ENCODE measurements around the gene TBC1D22A.
A peak's percentile ranks its signal among the peaks of the same experiment; 100 is the strongest.
"Not testable (repeated sequence)": the region's sequence is repeated elsewhere in the genome, so short reads cannot be mapped to it uniquely, and the experiment has no call there.

The TBC1D22A gene, protein sequence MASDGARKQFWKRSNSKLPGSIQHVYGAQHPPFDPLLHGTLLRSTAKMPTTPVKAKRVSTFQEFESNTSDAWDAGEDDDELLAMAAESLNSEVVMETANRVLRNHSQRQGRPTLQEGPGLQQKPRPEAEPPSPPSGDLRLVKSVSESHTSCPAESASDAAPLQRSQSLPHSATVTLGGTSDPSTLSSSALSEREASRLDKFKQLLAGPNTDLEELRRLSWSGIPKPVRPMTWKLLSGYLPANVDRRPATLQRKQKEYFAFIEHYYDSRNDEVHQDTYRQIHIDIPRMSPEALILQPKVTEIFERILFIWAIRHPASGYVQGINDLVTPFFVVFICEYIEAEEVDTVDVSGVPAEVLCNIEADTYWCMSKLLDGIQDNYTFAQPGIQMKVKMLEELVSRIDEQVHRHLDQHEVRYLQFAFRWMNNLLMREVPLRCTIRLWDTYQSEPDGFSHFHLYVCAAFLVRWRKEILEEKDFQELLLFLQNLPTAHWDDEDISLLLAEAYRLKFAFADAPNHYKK

GRCh38 chr22:46762238-46763050 lies at the start of gene TBC1D22A:
Gene TBC1D22A, plus strand, starts transcription at chr22:46762650. Its CDS starts 137 bp downstream, at chr22:46762787.
- peak; percentile 80 to 96 for DNase-seq

GRCh38 chr22:46714550-46714949 lies 47.9 kb upstream of the TBC1D22A start:
- no peak for DNase-seq

- no peak for DNase-seq
Measured at GRCh38 chr22:46719921-46720320, 42.5 kb upstream of the TBC1D22A start.

DNA sequence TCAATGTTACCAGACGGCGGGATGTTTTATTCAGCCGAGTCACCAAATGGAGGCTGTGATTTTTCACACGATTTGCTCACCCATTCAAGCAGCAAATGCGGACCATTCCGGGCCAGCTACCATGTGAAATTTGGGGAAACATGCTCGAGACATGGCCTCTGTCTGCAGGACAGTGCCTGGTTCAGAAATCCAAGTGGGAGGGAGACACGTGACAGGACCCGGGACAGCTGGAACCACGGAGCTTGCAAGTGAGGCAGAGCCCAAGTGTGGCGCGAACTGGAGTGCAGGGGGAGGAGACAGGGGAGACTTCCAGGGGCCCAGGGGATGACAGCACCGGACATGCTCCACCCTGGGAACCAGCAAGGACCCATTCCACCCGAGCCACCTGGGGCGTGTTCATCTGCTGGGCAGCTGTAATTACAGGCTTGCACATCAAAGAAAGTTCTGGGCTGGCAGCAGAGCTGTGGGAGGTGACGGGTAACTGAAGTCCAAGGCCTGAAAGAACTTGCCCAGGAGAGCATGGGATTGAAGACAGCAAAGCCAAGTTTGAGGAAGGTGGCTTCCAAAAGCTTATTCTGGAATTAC lies 40.9 kb upstream of the TBC1D22A start:
- DNase-seq = no peak

GRCh38 chr22:46723882-46724281 lies 38.6 kb upstream of the TBC1D22A start:
- DNase-seq = no peak

DNA sequence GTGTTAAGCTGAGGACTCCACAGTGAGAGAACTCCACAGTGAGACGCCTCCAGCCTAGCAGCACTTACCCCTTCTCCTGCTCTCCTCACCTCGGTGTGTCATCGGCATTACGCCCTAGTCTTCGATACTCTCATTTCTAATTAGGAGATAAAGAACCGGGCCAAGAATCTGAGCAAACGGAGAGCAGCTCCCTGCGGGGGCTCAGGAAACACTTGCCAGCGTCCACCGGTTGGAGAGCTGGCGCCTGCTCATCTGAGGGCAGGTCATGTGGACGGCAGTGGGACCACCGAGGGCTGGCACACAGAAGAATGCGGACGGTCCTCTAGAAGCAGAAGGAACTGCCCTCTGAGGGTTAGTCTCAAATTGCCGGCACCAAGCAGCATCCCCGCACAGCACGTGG lies 37.4 kb upstream of the TBC1D22A start:
- no peak for DNase-seq

GRCh38 chr22:46726066-46726985 lies 36.1 kb upstream of the TBC1D22A start:
- DNase-seq = peak in 1 of 2 experiments; percentile 47

DNA sequence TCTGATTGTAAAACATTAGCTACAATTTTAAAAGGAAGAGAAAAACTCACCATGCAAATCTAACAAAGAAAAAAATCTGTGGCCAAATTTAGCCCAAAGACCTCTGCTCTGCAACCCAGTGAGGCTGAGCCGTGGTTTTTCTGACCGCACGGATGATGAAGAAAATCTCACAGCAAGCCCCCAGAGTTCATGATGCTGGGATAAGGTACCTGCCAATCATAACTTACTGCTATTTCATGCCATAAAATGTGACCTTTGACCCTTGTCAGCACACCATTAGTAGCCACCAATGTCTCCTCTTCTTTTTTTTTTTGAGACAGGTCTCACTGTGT lies 35.5 kb upstream of the TBC1D22A start:
- DNase-seq = no peak

GRCh38 chr22:46727813-46728364 lies 34.6 kb upstream of the TBC1D22A start:
- no peak for DNase-seq

GRCh38 chr22:46728470-46728869 lies 34.0 kb upstream of the TBC1D22A start:
- no peak for DNase-seq

DNA sequence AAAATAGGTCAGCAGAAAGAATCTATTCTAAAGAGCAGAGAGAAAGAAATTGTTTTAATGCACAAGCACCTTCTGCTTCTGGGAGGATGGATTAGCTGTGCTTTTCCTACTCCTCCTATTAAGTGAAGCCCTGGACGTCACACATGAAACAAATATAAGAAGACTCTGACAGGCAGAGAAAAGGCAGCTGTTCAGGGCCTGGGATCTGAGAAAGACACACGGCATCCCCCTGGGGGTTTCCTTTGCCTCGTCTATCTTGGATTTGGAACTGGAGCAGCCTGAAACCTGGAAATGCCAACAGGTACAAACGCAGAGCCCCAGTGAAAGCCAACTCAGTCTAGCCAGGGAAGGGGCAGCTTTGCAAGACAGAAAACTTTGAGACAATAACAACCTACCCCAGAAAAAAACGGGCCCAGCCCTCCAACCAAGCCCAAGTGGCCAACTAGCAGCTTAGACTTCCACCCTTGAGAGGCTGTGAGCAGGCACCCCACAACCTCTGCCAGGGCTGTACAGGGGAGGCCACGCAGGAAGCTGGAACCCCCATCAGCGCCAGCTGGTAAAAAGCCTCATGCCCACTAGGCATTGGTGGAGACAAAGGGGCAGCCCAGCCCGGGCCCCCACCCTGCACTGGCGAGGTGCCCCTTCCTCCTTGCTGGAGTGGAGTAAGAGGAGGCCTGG lies 31.7 kb upstream of the TBC1D22A start:
- DNase-seq = no peak

DNA sequence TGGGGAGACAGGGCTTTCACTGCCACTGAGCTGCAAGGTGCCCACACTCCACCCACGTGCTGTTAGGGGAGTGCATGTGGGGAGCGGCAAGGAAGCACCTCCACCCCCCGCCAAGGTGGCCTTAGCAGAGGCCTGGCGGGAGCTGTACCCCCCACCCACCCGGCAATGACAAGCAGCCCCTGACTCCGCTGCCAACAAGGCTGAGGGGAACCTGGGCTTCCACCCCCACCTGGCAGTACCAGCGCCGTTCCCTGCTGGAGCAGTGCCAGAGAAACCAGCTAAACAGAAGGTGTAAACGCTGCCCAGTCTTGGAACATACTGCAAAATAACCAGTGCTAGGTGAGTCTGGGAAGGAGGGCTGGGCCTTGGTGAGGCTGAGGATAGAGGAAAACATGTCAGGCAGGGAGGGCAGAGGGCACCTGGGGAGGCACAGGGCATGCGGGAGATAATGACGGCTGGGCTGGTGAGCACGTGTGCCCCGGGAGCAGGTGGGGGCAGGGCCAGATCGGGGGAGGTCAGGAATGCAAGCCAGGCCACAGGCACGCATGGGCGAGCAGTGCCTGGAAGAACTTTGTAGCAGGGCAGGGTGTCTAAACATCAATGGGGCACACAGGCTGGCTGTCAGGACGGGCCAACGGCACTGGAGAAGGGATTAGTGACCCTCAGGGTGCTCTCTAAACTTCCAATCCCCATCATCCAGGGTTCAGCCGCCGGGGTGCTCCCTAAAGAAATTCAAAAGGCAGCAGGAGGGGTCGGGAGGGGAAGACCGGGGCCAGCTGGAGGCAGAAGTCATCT lies 31.0 kb upstream of the TBC1D22A start:
- no peak for DNase-seq

GRCh38 chr22:46732041-46732379 lies 30.4 kb upstream of the TBC1D22A start:
- no peak for DNase-seq

- no peak for DNase-seq
Measured at GRCh38 chr22:46732513-46732912, 29.9 kb upstream of the TBC1D22A start.

DNA sequence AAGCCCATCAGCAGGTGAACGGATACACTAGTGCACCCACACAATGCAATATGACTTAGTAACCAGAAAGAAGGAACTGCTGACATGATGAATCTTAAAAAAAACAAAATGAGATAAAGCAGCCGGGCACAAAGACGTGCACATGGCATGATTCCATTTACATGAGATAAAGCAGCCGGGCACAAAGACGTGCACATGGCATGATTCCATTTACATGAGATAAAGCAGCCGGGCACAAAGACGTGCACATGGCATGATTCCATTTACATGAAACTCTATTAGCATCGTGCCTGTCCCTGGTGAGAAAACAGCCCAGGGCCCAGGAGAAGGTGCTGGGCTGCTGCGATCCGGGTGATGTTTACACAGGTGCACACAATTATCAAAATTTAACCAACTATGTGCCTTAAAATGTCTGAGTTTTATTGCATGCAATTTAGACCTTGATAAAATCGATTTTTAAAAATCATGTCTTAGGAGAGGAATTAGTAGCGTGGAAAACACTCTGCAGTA lies 28.2 kb upstream of the TBC1D22A start:
- DNase-seq = not testable (repeated sequence)

GRCh38 chr22:46734830-46735453 lies 27.5 kb upstream of the TBC1D22A start:
- DNase-seq = no peak

GRCh38 chr22:46735747-46736608 lies 26.5 kb upstream of the TBC1D22A start:
- DNase-seq = no peak

GRCh38 chr22:46736705-46737104 lies 25.7 kb upstream of the TBC1D22A start:
- DNase-seq = no peak

All from NCI-H446 (cell line).